OCI-LY7 (cell line): ENCODE results near the gene TOP3A.

ENCODE experiments used
- EZH2phosphoT487 ChIP-seq: fragments of 200-600 bp; sonication (generic); IDR thresholded peaks from 2 replicates; pipeline ENCODE4 v1.6.1; 2018; ENCODE audit warnings: low read depth, borderline replicate concordance, mild to moderate bottlenecking, mixed run types, antibody characterized with exemption, low read length, moderate library complexity, mixed read lengths
- TF ChIP-seq, protein P1 (sequence below): fragments of 200-600 bp; sonication (generic); conservative IDR thresholded peaks from 2 replicates; pipeline ENCODE4 v1.5.1; 2014; ENCODE audit warnings: mild to moderate bottlenecking, antibody characterized with exemption, low read length, moderate library complexity, mixed read lengths

DNA sequence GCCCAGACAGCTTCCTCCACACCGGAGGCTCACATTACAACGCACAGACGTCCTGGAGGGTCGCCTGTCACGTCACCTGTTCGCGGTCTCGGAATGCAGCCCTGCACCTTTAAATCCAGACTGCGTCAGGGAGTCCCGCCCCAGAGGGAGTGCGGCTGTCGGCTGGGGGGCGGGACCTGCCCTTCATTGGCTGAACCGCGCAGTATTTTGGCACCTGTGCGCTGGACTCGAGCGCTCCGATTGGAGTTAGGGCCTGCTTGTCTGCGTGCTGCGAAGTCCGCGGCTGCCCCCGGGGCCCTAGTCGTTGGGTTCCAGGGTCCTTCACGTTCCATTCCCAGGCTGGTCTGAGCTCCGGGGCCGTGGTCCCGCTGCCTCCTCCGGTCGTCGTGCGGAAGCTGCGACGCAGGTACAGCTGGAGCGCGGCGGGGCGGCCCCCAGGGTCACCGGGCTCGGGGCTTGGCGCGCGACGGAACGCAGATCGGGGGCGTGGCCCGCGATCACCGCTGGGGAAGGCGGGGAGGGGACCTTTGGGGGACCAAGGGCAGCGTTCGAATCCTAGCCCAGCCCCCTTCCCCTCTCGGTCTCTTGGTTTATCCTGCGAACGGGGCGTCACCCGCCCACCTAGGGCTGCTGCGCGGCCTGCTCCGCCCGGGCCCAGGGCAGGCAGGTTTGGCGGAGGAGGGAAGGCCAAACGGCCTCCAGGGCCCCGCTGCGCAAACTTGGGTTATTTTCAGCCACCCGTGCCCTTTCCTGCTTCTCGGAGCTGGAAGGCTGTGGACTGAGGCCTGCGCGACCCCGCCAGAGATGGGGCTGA, 54.3 kb downstream of the TOP3A start, which contains the start of gene MIEF2:
- TF ChIP-seq, protein P1, sequence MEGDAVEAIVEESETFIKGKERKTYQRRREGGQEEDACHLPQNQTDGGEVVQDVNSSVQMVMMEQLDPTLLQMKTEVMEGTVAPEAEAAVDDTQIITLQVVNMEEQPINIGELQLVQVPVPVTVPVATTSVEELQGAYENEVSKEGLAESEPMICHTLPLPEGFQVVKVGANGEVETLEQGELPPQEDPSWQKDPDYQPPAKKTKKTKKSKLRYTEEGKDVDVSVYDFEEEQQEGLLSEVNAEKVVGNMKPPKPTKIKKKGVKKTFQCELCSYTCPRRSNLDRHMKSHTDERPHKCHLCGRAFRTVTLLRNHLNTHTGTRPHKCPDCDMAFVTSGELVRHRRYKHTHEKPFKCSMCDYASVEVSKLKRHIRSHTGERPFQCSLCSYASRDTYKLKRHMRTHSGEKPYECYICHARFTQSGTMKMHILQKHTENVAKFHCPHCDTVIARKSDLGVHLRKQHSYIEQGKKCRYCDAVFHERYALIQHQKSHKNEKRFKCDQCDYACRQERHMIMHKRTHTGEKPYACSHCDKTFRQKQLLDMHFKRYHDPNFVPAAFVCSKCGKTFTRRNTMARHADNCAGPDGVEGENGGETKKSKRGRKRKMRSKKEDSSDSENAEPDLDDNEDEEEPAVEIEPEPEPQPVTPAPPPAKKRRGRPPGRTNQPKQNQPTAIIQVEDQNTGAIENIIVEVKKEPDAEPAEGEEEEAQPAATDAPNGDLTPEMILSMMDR, result no peak
- no peak for TF ChIP-seq EZH2phosphoT487
